Fibroblast of skin of back (primary cell): ENCODE measurements around the gene RNASEH2B.

Experiments
- DNase-seq: peaks from one replicate; pipeline ENCODE4 v3.0.0-alpha.2; 2013

RNASEH2B gene

DNA sequence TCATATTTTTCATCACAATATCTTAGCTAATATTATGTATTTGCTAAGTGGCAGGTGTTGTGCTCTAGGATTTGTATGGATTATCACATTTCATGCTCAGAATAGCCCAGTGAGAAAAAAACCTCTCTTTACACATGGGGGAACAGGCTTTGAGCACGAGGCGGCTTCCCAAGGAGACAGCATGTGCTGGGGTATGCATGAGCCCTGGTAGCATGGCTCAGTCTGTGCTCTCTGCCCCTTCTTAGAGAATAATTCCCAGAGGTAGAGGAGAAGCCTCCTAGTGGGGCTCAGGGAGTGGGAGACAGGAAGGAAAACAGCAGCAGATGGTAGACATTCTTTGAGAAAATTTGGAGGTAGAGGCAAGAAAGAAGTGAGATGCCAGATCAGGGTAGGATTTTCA is 31.6 kb downstream of the RNASEH2B start:
- no peak for DNase-seq

GRCh38 chr13:50942630-50943311 is 33.2 kb downstream of the RNASEH2B start:
- no peak for DNase-seq

- DNase-seq: no peak
Measured at GRCh38 chr13:50945669-50946068, 36.1 kb downstream of the RNASEH2B start.

- DNase-seq: peak; percentile 28
Measured at GRCh38 chr13:50948601-50949000, 39.0 kb downstream of the RNASEH2B start.

DNA sequence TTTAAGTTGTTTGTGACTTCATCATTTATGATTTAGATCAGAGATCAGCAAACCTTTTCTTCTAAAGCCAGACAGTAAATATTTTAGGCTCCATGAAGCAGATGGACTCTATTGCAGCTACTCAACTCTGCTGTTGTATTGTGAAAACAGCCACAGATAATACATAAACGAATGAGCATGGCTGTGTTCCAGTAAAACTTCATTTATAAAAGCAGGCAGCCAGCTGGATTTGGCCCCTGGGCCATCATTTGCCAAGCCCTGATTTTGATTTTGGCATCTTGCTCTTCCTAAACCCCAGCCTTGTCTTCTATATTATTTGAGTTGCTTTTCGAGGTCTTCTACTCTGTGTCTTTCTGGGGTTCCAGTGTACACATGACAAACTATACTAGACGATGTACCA is 41.3 kb downstream of the RNASEH2B start:
- no peak for DNase-seq

- DNase-seq: no peak
Measured at GRCh38 chr13:50951366-50951765, 41.8 kb downstream of the RNASEH2B start.

- DNase-seq: no peak
Measured at GRCh38 chr13:50955241-50955640, 45.6 kb downstream of the RNASEH2B start.

DNA sequence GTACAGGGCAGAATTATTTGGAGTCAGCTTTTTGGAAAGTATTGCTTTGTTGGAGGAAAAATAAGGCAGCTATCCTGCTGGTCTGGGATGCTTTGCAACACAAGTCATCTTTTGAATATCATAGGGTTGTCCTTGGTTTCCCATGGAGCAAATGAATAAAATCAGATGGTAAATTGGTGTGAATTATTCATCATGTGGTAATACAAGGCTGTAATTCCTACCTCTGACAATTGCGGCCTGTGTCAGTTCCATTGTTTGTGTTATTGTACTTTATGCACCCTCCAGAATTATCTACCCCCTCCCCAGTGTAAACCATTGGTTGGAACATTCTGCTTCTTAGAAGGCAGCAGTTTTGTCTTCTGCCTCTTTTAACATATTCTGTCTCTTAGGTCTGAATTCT is 46.2 kb downstream of the RNASEH2B start:
- DNase-seq: no peak

DNA sequence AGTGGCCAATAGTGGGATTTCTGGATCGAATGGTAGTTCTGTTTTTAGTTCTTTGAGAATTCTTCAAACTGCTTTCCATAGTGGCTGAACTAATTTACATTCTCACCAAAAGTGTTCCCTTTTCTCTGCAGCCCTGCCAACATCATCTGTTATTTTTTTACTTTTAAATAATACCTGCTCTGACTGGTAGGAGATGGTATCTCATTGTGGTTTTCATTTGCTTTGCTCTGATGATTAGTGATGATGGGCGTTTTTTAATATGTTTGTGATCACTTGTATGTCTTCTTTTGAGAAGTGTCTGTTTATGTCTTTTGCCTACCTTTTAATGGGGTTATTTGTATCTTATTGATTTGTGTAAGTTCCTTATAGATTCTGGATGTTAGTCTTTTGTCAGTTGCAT is 48.0 kb downstream of the RNASEH2B start:
- DNase-seq: no peak

DNA sequence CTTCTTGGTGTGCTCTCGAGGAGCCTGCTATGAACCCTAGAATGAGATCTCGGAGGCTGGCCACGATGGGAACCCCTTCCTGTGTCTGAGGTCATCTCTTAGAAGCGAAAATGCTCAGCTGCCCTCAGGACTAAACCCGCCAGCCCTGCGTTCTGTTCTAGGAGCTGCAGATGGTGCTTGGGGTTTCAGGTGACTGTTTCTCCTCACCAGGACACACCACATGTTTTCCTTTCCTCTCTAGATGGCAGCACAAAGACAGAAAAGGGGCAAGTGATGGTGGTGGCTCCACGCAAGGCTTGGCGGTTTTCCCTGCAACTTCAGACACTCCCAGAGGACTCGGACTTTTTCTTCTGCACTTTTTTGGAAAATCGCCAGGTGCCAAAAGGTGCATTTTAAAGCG is 60.1 kb downstream of the RNASEH2B start:
- no peak for DNase-seq

GRCh38 chr13:50970956-50971355 is 61.4 kb downstream of the RNASEH2B start:
- no peak for DNase-seq

DNA sequence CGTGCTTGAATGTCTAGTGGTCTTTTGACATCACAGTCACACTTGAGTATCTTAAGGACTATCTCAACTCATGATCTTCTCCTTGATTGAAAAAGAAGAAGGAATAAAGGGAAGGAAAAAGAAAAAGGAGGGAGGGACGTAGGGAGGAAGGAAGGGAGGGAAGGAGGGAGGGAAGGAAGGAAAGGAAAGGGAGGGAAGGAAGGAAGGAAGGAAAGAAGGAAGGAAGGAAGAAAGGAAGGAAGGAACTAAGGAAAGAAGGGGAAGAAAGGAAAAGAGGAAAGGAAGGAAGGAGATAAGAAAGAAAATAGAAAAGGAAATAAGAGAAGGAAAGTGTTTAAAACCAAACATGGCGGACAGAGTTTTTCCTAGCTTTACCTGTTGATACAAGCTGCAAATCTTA is 64.7 kb downstream of the RNASEH2B start:
- DNase-seq: no peak

- no peak for DNase-seq
Measured at GRCh38 chr13:50979187-50979586, 69.6 kb downstream of the RNASEH2B start.

DNA sequence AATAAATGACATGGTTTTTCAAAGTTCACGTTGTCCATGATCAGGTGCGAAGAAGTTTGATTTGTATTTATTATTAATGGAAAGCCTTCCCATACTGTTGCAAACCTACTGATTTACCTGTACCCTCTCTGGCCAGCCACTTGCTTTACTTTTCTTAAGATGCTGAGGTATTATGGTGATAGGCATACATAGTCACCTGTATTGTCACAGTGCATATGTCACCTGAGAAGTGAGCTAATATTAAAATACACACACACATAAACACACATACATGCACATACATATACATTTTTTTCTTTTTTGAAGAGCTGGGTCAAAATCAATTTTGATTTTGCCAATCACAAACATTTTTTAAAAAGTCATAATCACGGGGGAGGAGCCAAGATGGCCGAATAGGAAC is 72.1 kb downstream of the RNASEH2B start:
- no peak for DNase-seq

- no peak for DNase-seq
Measured at GRCh38 chr13:50989476-50989875, 79.9 kb downstream of the RNASEH2B start.

DNA sequence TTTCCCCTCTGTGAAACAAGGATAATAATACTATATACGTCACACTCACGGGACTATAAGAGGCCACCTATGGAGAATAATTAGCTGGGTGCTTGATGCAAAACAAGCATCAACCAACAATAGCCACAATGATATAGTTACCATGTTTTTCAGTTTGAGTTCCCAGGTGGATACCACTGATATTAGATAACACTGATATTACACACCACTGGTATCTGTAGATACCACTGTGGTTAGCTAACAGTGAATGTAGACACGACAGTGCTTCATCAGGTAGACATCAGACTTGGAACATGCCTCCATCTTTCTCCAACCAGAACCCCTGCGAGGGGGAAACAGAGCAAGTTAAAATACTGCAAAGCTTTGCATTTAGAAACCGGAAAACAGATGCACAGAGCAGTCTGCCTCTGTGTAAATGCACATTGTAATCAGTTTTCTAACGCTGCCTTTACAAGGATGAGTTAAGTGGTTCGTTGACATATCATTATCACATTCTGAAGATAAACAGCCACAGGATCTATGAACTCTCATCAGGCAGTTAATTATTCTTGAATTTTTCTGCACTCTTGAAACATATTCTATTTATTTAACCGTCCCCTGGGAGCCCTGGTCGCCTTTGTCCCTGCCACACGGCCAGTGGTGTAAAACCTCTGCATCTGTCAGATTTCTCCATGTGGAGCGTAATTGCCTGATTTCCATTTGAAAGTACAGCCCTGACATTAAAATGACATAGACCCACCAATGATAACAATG is 80.7 kb downstream of the RNASEH2B start:
- no peak for DNase-seq

DNA sequence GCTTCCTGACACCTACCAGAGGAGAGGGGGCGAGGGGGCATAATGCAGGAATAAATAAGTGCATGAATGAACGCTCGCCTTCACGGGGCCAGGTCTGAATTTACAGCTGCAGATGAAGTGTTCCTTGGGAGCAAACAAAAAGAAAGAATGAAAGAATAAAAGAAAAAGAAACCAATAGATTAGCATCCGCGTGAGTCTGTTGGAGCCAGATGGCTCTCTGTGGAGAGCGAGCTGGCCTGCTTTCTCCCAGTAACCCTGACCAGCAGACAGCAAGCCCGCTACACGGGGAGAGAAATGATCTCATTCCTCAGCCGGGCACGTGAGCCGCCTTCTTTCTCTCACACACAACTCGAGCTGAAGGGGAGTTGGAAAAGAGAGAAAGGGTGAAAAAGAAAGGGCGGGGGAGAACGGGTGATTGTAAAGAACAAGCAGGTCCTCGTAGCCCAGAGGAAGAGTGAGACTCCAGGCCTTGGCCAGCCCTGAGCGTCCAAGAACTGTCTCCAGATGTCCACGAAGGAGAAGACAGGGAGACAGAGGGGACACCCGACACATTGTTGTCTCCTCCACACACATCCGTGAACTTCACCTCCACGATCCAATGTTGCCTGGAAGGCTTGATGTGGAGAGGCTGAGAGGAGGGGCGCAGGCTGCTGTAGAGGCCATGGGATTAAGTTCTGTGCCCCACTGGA is 81.4 kb downstream of the RNASEH2B start:
- DNase-seq: no peak

DNA sequence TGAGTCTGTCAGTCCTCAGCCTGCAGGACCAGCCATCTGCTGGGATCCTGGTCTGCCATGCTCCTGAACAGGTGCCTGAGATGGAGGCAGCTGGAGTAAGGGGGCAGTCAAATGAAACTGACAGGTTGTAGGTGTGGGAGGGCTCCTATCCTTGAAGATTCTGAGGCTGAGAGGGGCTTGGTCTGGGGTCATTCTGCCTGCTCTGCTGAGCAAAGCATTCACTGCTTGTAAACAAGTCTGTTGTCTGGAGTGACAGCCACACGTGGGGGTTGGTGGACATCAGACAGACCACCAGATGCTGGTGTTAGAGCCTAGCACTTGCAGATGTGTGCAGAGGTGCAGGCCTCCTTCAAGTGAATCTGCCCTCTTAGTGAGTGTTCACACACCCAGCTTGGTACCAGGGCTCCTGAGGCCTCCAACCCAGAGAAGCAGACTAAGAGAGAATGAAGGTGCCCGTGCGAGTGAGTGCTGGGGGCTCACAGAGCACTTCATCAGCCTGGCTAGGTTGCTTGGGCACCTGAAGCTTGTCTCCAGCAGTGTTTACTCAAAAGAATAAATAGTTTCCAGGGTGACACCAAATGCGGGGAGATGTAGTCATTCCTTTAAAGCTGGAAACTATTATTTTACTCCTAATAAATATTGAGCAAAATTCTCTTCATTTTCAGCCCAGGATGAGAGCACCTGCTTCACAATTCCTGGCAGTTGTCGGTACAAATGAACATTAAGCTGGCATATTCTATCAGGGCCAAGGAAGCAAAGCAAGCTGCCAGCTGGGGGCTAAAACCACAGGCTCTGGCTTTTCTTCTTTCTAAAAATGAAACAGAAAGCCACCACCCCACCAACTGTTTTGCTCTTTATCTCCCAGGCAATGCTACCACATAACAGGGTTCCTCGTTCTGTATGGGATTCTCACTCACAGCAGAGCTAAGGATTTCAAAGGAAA is 82.3 kb downstream of the RNASEH2B start:
- no peak for DNase-seq

DNA sequence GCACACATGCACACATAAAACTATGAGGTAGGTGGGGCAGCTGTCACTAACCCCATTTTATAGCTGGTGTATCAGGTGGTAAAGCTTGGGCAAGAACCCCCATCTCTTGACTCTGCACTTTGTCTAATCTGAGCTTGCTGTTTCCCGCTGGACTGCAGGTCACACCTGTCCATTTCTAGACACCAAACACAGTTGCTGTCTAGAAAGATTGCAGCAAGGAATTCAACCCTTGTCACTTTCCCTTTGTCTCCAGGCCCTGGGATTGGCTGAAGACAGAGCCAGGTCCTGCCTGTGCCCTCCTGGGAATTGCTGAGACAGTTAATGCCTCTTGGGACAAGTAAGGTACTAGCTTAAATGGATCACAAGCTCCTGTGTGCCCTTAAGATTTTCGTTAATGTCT is 83.8 kb downstream of the RNASEH2B start:
- no peak for DNase-seq

- no peak for DNase-seq
Measured at GRCh38 chr13:50993934-50994333, 84.3 kb downstream of the RNASEH2B start.

GRCh38 chr13:50994651-50995050 is 85.1 kb downstream of the RNASEH2B start:
- no peak for DNase-seq

GRCh38 chr13:50995854-50996253 is 86.3 kb downstream of the RNASEH2B start:
- no peak for DNase-seq

GRCh38 chr13:50998326-50998725 is 88.7 kb downstream of the RNASEH2B start:
- no peak for DNase-seq
